GM04504 (cell line): ENCODE measurements around the gene RBM6.
"Not testable (repeated sequence)": the region's sequence is repeated elsewhere in the genome, so short reads cannot be mapped to it uniquely, and the experiment has no call there.

Experiments
- DNase-seq: peaks from one replicate; pipeline ENCODE4 v3.0.0-alpha.2; 2012; ENCODE audit warnings: low read depth

Gene RBM6, protein sequence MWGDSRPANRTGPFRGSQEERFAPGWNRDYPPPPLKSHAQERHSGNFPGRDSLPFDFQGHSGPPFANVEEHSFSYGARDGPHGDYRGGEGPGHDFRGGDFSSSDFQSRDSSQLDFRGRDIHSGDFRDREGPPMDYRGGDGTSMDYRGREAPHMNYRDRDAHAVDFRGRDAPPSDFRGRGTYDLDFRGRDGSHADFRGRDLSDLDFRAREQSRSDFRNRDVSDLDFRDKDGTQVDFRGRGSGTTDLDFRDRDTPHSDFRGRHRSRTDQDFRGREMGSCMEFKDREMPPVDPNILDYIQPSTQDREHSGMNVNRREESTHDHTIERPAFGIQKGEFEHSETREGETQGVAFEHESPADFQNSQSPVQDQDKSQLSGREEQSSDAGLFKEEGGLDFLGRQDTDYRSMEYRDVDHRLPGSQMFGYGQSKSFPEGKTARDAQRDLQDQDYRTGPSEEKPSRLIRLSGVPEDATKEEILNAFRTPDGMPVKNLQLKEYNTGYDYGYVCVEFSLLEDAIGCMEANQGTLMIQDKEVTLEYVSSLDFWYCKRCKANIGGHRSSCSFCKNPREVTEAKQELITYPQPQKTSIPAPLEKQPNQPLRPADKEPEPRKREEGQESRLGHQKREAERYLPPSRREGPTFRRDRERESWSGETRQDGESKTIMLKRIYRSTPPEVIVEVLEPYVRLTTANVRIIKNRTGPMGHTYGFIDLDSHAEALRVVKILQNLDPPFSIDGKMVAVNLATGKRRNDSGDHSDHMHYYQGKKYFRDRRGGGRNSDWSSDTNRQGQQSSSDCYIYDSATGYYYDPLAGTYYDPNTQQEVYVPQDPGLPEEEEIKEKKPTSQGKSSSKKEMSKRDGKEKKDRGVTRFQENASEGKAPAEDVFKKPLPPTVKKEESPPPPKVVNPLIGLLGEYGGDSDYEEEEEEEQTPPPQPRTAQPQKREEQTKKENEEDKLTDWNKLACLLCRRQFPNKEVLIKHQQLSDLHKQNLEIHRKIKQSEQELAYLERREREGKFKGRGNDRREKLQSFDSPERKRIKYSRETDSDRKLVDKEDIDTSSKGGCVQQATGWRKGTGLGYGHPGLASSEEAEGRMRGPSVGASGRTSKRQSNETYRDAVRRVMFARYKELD

DNA sequence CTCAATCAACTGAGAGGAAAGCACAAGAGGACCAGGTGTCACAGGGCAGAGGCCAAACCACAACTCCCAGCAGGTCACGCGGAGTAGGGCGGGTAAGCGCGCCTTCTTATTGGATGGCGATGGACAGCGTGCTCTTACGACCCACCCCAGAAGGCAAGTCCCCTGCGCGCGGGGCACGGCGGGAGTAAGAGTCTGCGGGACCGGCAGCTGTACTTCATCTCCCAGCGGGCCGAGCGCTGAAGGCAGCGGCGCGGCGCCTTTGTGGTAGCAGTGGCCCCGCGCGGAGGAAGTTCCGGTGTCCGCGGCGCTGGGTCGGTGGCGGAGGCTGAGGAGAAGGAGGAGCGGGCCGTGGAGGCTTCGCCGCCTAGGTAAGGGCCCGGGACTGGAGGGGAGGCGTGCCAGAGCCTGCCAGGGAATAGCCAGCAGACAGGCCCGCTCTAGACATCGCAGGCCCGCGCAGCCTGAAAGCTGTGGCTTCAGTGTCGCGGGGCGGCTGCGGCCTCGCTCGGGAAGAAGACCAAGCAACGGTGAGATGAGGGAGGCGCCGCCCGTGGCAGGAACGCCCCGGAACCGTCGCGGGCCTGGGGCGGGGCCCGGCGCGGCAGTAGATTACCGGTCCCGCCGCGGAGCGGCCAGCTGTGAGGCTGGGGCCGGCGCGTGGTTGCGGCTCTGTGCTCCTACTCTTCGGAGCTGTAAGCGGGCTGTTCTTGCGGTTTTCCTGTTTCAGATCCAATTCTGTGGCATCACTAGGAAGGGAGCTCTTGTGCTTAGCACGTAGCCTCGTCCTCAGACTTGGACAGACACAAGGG, at the start of gene RBM6:
TSS of gene RBM6 (plus strand) at position 293 of the 809 bp plus-strand sequence. CDS start 22,492 bp downstream, outside the sequence.
- peak; percentile 92 for DNase-seq

DNA sequence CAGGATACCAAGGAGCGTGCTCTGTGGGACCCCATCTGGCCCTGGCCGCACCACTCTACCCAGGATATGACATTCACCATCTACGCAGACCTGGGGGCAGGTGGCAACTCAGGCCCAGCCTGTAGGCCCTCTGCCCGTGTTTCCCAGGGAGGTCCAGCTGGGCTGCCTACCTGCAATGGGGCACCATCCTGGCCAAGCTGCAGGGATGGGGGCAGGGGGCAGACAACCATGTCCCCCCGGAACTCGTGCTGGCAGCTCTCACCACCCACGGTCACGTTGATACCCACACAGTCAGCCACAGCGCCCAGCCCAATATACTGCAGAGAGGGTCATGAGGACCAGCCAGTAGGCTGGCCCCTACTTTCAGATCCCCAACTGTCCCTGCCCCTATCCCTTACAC, 44.2 kb upstream of the RBM6 start:
- no peak for DNase-seq

DNA sequence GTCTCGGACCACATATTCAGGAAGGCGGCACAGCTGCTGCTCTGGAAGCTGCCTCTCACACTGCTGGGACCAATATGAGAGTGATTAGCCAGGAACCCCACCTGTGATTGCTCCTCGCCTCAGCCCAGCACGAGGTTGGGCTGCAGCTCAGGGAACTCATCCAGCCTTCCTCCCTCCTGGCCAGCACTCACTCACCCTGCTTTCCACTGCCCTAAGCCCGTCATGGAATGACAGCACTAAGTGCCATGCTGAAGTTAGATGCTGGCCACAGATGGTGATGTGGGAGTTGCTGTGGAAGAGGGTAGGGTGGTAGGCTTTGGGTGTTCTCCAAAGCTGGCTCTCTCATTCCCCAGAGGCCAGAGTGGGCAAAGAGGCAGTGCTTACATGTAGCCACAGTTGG, 43.6 kb upstream of the RBM6 start:
- no peak for DNase-seq

DNA sequence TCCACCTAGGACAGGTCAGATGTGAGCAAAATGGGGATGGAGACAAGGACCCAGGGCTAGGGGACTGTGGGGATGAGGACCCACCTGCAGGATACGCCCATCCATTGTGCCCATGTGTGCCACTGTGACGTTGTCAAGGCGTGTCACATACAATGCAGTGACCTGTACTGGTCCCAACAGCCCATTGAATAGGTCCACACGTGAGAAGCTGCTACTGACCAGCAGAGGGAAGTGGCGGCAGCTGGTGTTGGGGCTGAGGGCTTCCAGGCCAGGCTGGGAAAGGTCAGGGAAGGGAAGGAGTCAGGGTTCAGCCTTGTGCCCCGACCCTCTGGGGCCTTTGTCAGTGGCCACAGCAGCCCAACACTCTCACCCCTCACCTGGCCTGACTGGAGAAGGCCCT, 41.0 kb upstream of the RBM6 start:
- DNase-seq, result no peak

DNA sequence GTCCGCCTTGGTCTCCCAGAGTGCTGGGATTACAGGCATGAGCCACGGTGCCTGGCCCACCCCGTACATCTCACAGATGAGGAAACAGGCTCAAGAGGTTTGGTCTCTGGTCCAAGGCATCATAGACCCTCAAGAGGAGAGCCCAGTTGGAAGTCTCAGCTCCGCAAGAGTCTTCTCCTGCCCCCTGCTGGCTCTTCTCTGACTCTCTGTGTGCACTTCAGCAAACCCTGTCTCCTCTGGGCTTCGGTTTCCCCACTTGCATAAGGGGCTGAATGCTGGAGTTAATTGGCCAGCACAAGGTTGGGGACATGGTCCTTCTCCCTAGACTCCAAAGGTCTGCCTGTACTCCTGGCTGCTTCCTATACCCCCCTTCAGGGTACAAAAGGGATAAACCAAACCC, 40.1 kb upstream of the RBM6 start:
- no peak for DNase-seq

DNA sequence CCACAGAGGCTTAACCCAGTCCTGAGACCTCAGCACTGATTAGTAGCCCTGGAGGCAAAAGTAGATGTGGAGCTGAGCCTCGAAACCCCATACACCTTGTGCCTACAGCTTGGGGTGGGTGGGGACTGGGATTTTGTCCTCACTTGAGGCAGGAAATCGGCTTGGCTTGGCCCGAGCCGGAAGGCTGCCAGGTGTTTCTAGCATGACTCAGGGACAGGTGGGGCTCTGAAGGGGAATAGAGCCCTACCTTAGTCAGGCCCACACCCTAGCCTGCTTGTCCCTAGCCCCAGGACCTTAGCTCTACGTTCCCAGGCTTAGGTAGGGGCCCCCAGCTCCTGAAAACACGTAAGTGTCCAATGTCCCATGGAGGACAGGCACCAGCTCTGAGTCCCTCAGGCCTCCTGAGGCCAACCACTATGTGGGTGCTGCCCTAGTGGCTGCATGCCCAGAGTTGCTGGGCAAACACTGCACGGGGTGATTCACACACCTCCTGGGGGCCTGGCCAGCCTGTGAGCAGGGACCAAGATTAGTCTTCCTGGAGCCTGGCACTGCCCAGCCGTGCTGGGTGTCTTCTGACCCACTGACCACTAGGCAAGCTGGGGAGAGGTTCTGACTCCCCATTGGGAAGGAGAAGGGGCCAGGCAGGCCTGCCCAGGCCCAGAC, 39.3 kb upstream of the RBM6 start:
- DNase-seq, result no peak

DNA sequence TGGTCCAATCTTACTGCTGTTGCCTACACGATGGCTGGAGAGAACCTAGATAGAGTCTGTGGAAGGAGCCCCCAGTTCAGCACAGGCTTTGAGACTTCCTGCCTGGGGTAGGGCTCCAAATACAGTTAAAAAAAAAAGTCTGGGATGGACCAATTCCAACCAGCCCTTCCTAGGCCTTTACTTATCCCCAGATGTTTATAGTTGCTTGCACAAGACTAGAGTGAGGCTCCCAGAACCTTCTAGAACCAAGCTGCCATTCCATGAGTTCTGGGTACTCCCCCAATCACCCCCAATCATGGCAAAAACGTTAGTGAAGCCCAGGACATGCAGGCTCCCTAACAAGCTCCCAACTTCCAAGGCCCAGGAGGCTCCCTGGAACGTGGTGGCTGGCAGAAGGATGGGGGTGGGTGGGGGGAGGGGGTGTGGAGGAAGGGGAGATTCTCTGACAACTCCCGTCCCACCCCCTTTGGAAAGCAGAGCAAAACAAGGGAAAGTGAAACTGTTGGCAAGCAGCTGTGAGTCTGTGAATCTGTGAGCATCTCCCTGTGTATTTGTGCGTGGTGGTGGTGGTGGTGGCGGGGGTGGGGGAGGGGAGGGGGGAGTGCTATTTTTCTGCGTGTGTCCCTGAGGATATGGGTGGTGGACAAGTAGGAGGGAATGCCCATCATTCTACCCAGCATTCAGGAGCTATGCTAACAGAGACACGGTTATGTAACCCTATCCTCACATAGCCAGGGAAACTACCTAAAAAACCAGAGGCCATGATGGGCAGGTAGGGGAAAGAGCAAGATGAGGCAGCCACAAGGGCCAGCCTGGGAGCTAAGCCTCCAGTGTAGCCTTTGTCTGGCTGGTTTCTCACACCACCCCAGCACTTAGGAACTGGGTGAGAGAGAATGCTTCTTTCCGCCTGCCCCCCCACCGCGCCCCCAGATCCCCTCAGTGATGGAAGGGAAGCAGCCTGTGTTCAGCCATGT, 38.3 kb upstream of the RBM6 start:
- DNase-seq, result no peak

DNA sequence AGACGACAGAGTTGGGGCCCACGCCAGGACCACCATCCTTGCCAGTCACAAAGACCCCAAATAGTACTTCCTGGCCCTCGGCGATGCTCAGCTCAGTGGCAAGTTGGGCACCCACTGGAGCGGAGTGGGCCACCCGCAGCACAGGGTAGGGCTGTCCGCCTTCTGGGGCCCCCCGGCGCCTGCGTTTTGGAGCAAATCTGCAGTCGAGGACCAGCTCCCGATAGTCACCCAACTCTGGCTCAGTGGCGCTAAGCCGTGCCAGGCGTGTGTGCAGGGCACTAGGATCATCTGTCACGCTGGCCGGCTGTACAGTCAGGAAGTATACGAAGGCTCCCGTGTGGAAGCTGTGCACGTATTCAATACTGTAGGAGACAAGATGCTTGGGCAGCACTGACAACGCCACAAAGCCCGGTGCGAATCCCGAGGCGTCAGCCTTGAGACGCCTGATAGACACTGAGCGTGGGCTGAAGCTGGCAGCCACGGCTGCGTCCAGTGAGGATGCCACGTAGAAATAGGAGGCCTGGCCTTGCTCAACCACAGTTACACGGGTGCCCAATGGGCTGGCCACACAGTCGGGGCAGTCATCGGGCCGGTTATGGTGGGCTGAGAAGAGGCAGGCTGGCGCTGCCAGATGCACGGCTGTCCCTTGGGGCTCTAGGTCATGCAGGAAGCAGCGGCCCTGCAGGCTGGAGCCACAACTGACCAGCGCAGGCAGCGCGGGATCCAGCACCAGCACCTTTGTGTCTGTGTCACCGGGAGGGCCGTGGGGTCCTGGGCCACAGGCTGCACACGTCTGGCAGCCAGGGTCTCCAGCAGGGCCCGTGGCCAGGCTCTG, 37.2 kb upstream of the RBM6 start:
- no peak for DNase-seq

DNA sequence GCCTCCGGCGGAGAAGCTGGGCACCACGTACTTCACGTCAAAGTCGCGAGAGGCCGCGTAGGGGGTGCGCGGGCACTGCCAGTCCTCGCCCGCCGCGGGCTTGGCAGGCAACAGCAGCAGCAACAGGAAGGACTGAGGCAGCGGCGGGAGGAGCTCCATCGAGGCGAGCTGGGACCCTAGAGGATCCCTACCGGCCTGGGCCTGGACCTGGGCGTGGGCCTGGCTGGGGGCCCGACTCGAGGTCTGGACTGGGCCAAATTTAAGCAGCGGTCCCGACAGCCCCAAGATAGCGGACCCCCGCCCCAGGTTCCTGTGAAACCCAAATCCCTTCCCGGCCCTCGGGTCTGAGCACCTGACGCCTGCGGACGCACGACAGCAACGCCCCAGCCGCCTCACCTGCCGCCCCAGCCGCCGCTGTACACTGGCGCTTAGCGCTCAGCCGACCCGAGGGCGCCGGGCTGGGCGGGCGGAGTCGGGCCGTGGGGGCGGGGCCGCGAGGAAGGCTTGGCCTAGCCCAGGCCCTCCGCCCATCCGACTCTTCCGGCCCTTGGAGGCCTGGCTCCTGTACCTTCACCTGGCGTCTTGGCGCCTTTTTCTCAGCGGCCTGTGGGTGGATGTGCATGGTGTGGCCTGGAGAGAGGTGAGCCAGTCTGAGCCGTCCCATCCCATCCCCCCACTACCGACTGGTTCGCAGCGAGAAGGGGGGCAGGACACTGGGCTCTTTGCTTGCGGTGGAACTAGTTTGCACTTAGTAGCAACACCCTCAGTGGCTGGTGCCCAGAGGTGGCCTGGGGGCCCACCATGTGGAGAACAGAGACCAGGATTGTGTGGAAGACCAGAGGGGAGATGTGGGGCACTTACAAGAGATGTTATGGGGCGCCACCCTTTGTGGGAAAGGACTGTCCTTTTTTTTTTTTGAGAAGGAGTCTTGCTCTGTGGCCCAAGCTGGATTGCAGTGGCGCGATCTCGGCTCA, 36.2 kb upstream of the RBM6 start, which contains the start of gene MST1R:
TSS of gene MST1R (minus strand) at position 423 of the 974 bp plus-strand sequence. CDS start at position 159, 264 bp downstream.
- DNase-seq, result no peak

DNA sequence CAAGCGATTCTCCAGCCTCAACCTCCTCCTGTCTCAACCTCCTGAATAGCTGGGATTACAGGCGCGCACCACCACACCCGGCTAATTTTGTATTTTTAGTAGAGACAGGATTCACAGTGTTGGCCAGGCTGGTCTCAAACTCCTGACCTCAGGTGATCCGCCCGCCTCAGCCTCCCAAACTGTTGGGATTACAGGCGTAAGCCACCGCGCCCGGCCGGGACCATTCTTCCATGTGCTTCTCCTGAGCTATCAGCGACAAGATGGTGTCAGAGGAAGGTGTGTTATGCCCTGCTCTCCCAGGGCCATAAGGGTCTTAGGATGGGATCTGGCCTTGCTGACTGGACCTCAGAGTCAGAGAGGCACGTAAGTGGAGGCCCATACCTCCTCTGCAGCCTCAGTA, 35.5 kb upstream of the RBM6 start:
- DNase-seq, result not testable (repeated sequence)

DNA sequence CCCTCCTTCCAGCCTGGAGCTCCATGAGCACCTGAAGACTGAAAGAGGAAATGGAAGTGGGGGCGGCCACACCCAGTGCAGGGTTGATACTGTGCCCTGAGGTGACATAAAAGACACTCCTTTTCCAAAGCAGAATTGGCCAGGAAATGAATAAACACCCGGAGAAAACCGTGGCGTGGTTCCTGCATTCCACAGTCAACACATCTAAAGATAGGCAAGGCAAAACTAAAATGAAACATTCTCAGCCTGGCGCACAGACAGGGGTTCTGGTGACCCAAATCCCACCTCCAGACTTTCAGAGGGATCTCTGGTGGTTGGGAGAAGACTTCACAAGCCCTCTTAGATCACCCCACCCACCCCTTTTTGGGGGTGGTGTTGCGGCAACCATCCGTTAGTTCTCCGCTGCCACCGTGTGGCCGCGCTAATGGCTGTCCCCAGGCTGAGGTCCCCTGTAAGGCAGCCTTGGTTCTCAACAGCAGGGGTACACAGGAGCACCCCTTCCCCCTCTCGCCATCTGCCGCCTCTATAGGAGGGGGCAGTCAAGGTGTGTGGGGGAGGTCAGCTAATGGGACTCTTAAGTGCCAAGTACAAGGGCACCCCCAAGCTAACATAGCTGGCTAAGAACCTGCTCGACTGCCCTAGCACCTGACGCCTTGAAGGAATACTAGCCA, 33.7 kb upstream of the RBM6 start:
- no peak for DNase-seq

DNA sequence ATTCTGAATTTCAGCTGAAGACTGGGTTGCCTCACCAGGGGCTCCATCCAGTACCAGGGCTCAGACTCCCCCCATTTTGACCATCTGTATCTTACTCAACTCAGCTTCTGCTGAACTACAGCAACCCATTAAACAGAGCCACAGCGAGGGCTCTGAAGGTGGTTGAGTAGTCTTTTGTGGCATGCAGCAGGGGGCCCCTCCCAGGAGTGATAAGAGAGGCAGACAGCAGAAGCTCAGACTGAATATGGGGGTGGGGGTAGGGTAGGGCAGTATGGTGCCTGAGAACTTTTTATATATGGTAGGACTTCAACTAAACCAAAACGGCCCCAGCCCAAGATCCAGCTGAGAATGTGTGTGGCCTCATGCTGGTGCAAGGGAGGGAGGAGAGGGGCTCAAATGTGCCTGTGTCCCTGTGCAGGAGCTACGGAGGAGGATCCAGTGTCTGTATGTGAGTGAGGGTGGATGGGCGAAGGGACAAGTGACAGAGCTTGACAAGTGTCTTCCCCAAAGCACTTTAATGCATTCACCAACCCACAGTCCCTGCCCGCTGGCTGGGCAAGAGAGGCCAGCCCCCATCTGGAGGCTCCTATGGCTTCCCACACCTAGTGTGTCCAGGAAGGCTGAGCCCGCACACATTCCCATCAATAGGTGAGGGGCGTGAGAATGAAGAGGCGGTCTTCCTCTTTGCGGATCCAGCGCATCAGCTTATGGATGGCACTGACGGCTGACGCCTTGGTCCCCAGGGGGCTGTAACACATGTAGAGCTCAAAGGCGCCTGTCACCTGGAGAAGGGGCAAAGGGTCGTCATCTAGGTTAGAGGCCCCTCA, 31.4 kb upstream of the RBM6 start:
- no peak for DNase-seq

DNA sequence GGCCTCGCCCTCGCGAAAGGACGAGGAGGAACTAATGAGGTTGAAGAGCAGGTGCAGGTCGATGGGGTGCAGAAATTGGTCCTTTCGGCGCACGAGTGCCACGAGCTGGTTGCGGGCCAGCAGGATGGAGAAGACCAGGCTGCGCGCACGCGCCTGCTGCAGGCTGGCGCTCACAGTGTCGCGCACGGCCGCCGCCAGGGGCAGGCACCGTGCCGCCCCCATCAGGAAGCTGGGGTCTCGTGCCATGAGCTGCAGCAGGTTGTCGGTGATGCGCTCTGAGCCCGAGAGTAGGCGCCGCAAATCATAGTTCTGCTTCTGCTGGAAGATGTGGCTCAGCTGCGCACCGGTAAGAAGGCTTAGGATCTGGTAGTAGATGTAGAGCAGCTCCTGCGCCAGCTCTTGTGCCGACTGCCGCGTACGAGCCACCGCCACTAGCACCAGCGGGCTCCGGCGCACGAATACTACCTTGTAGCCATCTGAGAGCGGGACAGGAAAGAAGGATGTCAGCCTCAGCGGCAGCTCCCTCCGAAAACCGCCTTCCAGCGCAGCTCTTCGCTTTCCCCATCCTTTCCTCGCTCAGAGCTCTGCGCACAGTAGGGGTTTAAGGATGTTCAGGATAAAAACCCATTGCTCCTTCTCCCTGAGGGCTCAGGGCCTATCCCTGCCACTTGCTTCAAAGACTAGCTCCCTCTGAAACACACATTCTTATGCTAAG, 29.4 kb upstream of the RBM6 start:
- no peak for DNase-seq

DNA sequence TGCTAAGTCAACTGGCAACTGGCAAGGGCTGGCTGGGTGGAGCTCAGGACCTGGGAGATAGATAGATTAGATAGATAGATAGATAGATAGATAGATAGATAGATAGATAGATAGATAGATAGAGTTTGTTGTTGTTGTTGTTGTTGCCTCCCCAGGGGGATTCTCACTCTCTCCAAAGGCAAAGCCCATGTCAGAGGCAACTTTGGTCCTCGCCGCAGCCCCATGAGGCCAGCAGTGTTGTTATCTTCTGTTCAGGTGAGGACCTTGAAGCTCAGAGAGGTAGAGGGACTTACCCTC, 28.9 kb upstream of the RBM6 start:
- no peak for DNase-seq

DNA sequence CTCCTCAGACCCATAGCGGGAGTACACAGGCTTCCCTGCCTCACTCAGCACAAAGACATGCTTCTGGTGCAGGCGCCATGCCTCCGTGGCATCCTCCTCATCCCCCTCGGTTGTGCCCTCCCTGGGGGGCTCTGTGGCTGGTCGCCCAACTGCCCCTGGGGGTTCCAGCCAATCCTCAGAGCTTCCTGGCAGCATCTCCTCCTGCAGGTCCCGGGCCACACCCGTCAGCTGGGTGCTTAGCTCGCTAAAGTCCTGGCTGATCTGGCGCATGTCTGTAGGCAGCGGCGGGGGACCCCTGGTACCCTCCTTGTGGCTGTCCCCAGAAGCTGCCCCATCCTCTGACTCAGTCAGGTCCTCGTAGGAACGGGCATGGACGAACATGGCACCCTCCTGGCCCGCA, 28.3 kb upstream of the RBM6 start:
- no peak for DNase-seq

DNA sequence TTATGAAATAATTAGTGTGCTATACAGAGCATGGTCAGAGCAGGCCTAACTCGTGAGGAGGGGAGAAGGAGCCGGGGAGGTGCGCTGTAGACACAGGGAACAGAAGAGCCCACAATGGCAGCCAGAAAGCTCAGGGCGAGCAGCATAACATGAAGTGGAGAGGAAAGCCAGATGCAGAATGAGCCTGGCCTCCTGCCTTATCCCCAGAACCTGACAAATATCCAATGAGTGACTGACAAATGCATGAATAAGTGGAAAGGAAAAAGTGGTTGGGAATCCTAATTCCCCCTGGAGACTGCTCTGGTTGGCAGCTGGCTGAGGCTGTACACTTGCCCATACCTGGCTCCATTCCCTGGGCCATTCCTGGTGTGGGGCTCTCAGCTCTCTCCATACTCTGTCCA, 27.1 kb upstream of the RBM6 start:
- no peak for DNase-seq
